Mesothelial cell of epicardium (in vitro differentiated cells): ENCODE data around the gene KIAA0930. TPM values are rescaled to one million over a fixed set of nuclear protein-coding genes. Genes with fewer than 3 reads are reported as not detected.

Source experiments
- DNase-seq, 2 experiments: peaks; one replicate each; pipeline ENCODE4 v3.0.0; 2021; ENCODE audit warnings: low spot score in 2 of 2; ENCODE audit not compliant: unreplicated experiment in 2 of 2
- H3K27ac Mint-ChIP-seq: 2 replicates; pipeline ENCODE4 v1.8.0; 2021; ENCODE audit warnings: mixed read lengths
- H3K27me3 Mint-ChIP-seq: 2 replicates; pipeline ENCODE4 v1.8.0; 2021; ENCODE audit warnings: low read depth, mixed read lengths
- H3K36me3 Mint-ChIP-seq: 2 replicates; pipeline ENCODE4 v1.8.0; 2021; ENCODE audit warnings: mixed read lengths
- H3K4me1 Mint-ChIP-seq: 2 replicates; pipeline ENCODE4 v1.8.0; 2021; ENCODE audit warnings: mixed read lengths
- H3K4me3 Mint-ChIP-seq: 2 replicates; pipeline ENCODE4 v1.8.0; 2021; ENCODE audit warnings: mild to moderate bottlenecking, moderate library complexity, mixed read lengths
- H3K9me3 Mint-ChIP-seq: 2 replicates; pipeline ENCODE4 v1.8.0; 2021; ENCODE audit warnings: mixed read lengths
- total RNA-seq: library from RNA; stranded (reverse); gene quantifications from 3 replicates; pipeline ENCODE4 v1.2.1, GENCODE V29; 2021
- TF ChIP-seq, protein P1 (sequence below): fragments of 200-600 bp; sonication (generic); IDR thresholded peaks from one replicate; pipeline ENCODE4 v1.5.0; 2021; ENCODE audit warnings: antibody characterized with exemption; ENCODE audit not compliant: unreplicated experiment

KIAA0930 gene
- total RNA-seq, 1 donor from 2014 or later: 31.1 TPM

- H3K4me3 Mint-ChIP-seq: no peak overlapping the region
- no peak overlapping the region for H3K27ac Mint-ChIP-seq
- DNase-seq: no peak
- no peaks in the 10 kb centered on the region for H3K27me3 Mint-ChIP-seq
- H3K4me1 Mint-ChIP-seq: peaks cover 24% of the 10 kb centered on the region
- TF ChIP-seq, protein P1, sequence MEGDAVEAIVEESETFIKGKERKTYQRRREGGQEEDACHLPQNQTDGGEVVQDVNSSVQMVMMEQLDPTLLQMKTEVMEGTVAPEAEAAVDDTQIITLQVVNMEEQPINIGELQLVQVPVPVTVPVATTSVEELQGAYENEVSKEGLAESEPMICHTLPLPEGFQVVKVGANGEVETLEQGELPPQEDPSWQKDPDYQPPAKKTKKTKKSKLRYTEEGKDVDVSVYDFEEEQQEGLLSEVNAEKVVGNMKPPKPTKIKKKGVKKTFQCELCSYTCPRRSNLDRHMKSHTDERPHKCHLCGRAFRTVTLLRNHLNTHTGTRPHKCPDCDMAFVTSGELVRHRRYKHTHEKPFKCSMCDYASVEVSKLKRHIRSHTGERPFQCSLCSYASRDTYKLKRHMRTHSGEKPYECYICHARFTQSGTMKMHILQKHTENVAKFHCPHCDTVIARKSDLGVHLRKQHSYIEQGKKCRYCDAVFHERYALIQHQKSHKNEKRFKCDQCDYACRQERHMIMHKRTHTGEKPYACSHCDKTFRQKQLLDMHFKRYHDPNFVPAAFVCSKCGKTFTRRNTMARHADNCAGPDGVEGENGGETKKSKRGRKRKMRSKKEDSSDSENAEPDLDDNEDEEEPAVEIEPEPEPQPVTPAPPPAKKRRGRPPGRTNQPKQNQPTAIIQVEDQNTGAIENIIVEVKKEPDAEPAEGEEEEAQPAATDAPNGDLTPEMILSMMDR: no peak
- H3K9me3 Mint-ChIP-seq: no peaks in the 10 kb centered on the region
- H3K36me3 Mint-ChIP-seq: no peaks in the 10 kb centered on the region
These were observed 31.0 kb upstream of the KIAA0930 start for GRCh38 chr22:45271667-45272201.

DNA sequence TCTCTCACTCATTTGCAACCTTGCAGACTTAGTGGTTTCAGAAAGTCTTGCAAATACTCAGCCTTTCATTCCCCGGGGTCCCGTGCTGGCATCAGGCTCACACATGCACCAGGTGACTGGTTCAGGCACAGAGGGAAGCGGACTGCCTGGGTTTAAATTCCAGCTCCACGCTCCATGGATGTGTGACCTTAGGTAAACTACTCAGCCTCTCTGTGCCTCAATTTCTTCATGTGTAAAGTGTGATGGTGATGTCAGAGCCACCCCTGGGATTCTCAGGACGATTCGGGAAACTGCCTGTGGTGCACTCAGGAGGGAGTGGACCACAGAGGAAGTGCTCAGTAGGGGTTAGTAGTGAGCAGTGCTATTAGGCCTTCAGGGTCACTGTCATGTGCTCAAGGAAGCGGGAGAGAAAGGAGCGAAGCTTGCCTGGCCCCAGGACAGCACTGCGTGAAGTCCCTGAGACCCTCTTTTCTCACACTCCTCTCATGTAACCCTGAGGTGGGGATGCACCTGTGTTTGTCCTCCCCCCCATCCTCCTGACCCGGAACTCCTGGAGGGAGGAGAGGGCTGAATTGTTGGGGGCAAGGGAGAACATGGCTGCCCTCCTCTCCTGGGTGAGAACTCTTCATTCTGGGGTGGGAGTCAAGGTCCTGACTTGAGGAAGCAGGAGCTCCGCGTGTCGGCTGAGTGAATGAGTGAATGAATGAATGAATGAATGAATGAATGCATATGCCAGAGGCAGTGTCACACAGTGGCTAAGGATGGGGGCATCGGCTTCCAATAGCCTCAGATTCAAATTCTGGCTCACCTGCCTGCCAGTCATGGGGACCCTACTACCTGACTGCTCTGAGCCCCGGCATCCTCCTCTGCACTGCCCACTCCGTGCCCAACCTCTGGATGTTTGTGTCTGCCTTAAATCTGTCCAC, 29.7 kb upstream of the KIAA0930 start:
- TF ChIP-seq, protein P1: no peak
- DNase-seq: no peak
- Mint-ChIP-seq H3K36me3 (no peaks in the 10 kb centered on the region), H3K4me3 (peak overlapping the region; percentile 70), H3K27ac (no peak overlapping the region), H3K4me1 (peaks cover 24% of the 10 kb centered on the region), H3K27me3 (no peaks in the 10 kb centered on the region), H3K9me3 (no peaks in the 10 kb centered on the region)

DNA sequence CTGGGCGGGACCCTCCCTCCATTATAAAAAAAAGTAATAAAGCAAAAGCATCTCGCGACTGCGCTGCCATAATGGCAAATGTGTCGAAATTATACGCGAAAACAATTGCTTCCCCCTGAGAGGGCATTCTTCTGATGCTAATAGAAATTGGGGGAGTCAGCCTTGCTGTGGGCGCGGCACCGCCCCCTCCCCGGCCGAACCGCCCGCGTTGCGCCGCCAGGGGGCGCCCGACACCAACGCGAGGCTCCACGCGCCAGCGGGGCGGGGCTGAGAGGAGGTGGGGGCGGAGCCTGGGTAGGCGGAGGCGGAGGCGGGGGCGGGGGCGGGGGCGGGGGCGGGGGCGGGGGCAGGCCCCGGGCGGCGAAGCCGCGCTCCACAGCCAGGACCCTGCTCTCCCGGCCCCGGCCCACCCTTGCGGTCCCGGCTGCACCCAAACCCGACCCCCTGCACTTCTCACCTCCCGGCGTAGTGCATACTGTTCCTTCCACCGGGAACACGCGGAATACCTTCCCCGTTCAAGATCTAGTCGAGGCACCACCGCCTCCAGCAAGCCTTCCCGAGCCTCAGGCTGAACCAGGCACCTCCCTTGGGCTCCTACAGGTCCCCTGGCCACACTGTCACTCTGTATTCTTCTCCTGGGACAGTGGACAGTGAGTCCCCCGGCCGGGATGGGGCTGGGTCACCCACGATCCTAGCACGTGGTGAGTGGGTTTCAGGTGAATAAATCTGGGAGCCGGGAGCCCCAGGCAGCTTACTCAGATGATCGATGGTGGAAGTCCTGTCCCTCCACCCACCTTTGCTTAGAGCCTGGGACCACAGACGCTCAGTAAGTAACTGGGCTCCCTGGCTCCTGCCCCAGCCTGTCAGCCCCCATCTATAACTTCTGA, 28.5 kb upstream of the KIAA0930 start:
- Mint-ChIP-seq H3K27me3 (no peaks in the 10 kb centered on the region), H3K27ac (peak overlapping the region; percentile 78), H3K36me3 (no peaks in the 10 kb centered on the region), H3K4me3 (peak overlapping the region; percentile 87), H3K4me1 (peaks cover 23% of the 10 kb centered on the region), H3K9me3 (no peaks in the 10 kb centered on the region)
- DNase-seq: peak; percentile 93 to 99
- TF ChIP-seq, protein P1: peak; percentile 97

GRCh38 chr22:45268167-45268957, 27.7 kb upstream of the KIAA0930 start:
- DNase-seq: peak in 1 of 2 experiments; percentile 55
- peak overlapping the region; percentile 87 for H3K4me3 Mint-ChIP-seq

More at GRCh38 chr22:45268167-45268957, 27.7 kb upstream of the KIAA0930 start:
- Mint-ChIP-seq H3K4me1 (peaks cover 20% of the 10 kb centered on the region), H3K36me3 (no peaks in the 10 kb centered on the region), H3K9me3 (no peaks in the 10 kb centered on the region), H3K27ac (peak overlapping the region; percentile 78), H3K27me3 (no peaks in the 10 kb centered on the region)
- TF ChIP-seq, protein P1: no peak
